Neural cell (in vitro differentiated cells): ENCODE measurements around the gene AK4. TPM values are rescaled to one million over a fixed set of nuclear protein-coding genes. Genes with fewer than 3 reads are reported as not detected.
A peak's percentile ranks its signal among the peaks of the same experiment; 100 is the strongest.

Experiments used
- H2AFZ ChIP-seq: fragments of 200-600, 300-800 bp; sonication (generic), shearing (Covaris generic); 2 replicates; pipeline ENCODE4 v1.6.0; 2014; ENCODE audit warnings: low read depth, mild to moderate bottlenecking, antibody characterized with exemption, low read length, moderate library complexity
- H3F3A ChIP-seq: fragments of 200-600 bp; shearing (Covaris generic); 2 replicates; pipeline ENCODE4 v1.6.1; 2016; ENCODE audit warnings: mild to moderate bottlenecking, moderate library complexity, mixed read lengths, antibody characterized with exemption, low read length; ENCODE audit not compliant: insufficient read depth, poor library complexity, severe bottlenecking
- H3K27ac ChIP-seq: fragments of 200-600, 300-800 bp; sonication (generic), shearing (Covaris generic); 2 replicates; pipeline ENCODE4 v1.5.1; 2014; ENCODE audit warnings: mild to moderate bottlenecking, low read length, moderate library complexity
- H3K27me3 ChIP-seq: fragments of 300-800, 200-600 bp; sonication (generic), shearing (Covaris generic); 2 replicates; pipeline ENCODE4 v1.6.0; 2014; ENCODE audit warnings: mild to moderate bottlenecking, low read depth, low read length, moderate library complexity; ENCODE audit not compliant: insufficient read depth
- H3K36me3 ChIP-seq: fragments of 300-800, 200-600 bp; sonication (generic), shearing (Covaris generic); 2 replicates; pipeline ENCODE4 v1.5.1; 2014; ENCODE audit warnings: mild to moderate bottlenecking, antibody characterized with exemption, low read length, moderate library complexity; ENCODE audit not compliant: insufficient read depth
- H3K4me2 ChIP-seq: fragments of 300-800, 200-600 bp; sonication (generic), shearing (Covaris generic); 2 replicates; pipeline ENCODE4 v1.6.0; 2014; ENCODE audit warnings: mild to moderate bottlenecking, low read length
- H3K4me3 ChIP-seq: fragments of 300-800, 200-600 bp; sonication (generic), shearing (Covaris generic); 2 replicates; pipeline ENCODE4 v1.5.1; 2014; ENCODE audit warnings: mild to moderate bottlenecking, low read length, moderate library complexity
- H3K79me2 ChIP-seq: fragments of 200-600 bp; shearing (Covaris generic); replicated peaks from 2 replicates; pipeline ENCODE4 v1.6.0; 2014; ENCODE audit warnings: mild to moderate bottlenecking, low read length, moderate library complexity; ENCODE audit not compliant: insufficient read depth
- H3K9ac ChIP-seq: fragments of 300-800, 200-600 bp; sonication (generic), shearing (Covaris generic); 2 replicates; pipeline ENCODE4 v1.6.1; 2016; ENCODE audit warnings: mild to moderate bottlenecking, low read length, mixed read lengths
- H3K9me2 ChIP-seq: fragments of 200-600 bp; shearing (Covaris generic); 2 replicates; pipeline ENCODE4 v1.6.1; 2016; ENCODE audit warnings: mild to moderate bottlenecking, low read length, mixed read lengths; ENCODE audit not compliant: insufficient read depth
- H3K9me3 ChIP-seq: fragments of 200-600, 300-800 bp; sonication (generic), shearing (Covaris generic); 2 replicates; pipeline ENCODE4 v1.6.1; 2016; ENCODE audit warnings: mild to moderate bottlenecking, mixed run types, low read length, moderate library complexity, mixed read lengths
- H4K20me1 ChIP-seq: fragments of 200-600 bp; shearing (Covaris generic); 2 replicates; pipeline ENCODE4 v1.6.1; 2016; ENCODE audit warnings: mild to moderate bottlenecking, mixed run types; ENCODE audit not compliant: insufficient read depth
- CTCF ChIP-seq: fragments of 450-650 bp; IDR thresholded peaks from 2 replicates; pipeline ENCODE4 v1.5.1; 2014; ENCODE audit warnings: antibody characterized with exemption, mild to moderate bottlenecking, moderate library complexity; ENCODE audit not compliant: poor library complexity, severe bottlenecking
- EP300 ChIP-seq: fragments of 450-650 bp; conservative IDR thresholded peaks from 2 replicates; pipeline ENCODE4 v1.6.1; 2014; ENCODE audit warnings: antibody characterized with exemption, mild to moderate bottlenecking, moderate library complexity; ENCODE audit not compliant: poor library complexity, severe bottlenecking
- EZH2 ChIP-seq: fragments of 200-600, 300-800 bp; shearing (Covaris generic), sonication (generic); IDR thresholded peaks from 2 replicates; pipeline ENCODE4 v1.6.1; 2014; ENCODE audit warnings: antibody characterized with exemption, low read length, borderline replicate concordance, mild to moderate bottlenecking; ENCODE audit not compliant: insufficient read depth, poor library complexity, severe bottlenecking
- MXI1 ChIP-seq: fragments of 450-650 bp; conservative IDR thresholded peaks from 2 replicates; pipeline ENCODE4 v1.6.1; 2014; ENCODE audit warnings: antibody characterized with exemption, mild to moderate bottlenecking; ENCODE audit not compliant: poor library complexity, severe bottlenecking
- POLR2AphosphoS5 ChIP-seq: IDR thresholded peaks from 2 replicates; pipeline ENCODE4 v1.6.1; 2012
- RAD21 ChIP-seq: fragments of 450-650 bp; conservative IDR thresholded peaks from 2 replicates; pipeline ENCODE4 v1.6.1; 2014; ENCODE audit warnings: antibody characterized with exemption, mild to moderate bottlenecking, moderate library complexity
- REST ChIP-seq: IDR thresholded peaks from 2 replicates; pipeline ENCODE4 v1.6.1; 2012; ENCODE audit warnings: borderline replicate concordance
- SMC3 ChIP-seq: fragments of 450-650 bp; conservative IDR thresholded peaks from 2 replicates; pipeline ENCODE4 v1.6.1; 2014; ENCODE audit warnings: antibody characterized with exemption, mild to moderate bottlenecking, moderate library complexity; ENCODE audit not compliant: poor library complexity
- TAF1 ChIP-seq: IDR thresholded peaks from 2 replicates; pipeline ENCODE4 v1.6.1; 2012; ENCODE audit warnings: low read depth
- polyA plus RNA-seq: library from polyadenylated mRNA; depleted of rRNA; stranded (reverse); fragments of >200 nt; gene quantifications from 2 replicates; pipeline ENCODE4 v1.2.3, GENCODE V29; 2014

AK4 gene
- polyA plus RNA-seq, 1 donor from 2014 or later = 1.9 TPM

GRCh38 chr1:65256860-65257708, 109.1 kb downstream of the AK4 start:
- Histone ChIP-seq H3K27ac (no peak overlapping the region), H3K27me3 (no peaks in the 10 kb centered on the region), H3K4me3 (peak overlapping the region; percentile 44), H3K36me3 (no peaks in the 10 kb centered on the region), H3K79me2 (peaks cover 19% of the 10 kb centered on the region), H3K9ac (no peak overlapping the region), H3K4me2 (peak overlapping the region; percentile 69), H3F3A (peaks cover 6% of the 10 kb centered on the region), H4K20me1 (no peaks in the 10 kb centered on the region), H3K9me2 (no peaks in the 10 kb centered on the region), H2AFZ (no peak overlapping the region), H3K9me3 (no peaks in the 10 kb centered on the region)
- TF ChIP-seq REST = no peak
- TF ChIP-seq EZH2 = no peak
- no peak for TF ChIP-seq MXI1
- TF ChIP-seq CTCF = no peak
- TF ChIP-seq EP300 = no peak
- TF ChIP-seq POLR2AphosphoS5 = no peak
- TF ChIP-seq TAF1 = no peak
- no peak for TF ChIP-seq SMC3
- no peak for TF ChIP-seq RAD21

GRCh38 chr1:65258106-65258505, 110.1 kb downstream of the AK4 start:
- Histone ChIP-seq H3K36me3 (no peaks in the 10 kb centered on the region), H3K9me3 (no peaks in the 10 kb centered on the region), H3K9ac (no peak overlapping the region), H3F3A (peaks cover 6% of the 10 kb centered on the region), H3K79me2 (peaks cover 19% of the 10 kb centered on the region), H3K4me2 (no peak overlapping the region), H4K20me1 (no peaks in the 10 kb centered on the region), H3K27ac (no peak overlapping the region), H3K4me3 (no peak overlapping the region), H3K9me2 (no peaks in the 10 kb centered on the region), H2AFZ (no peak overlapping the region), H3K27me3 (no peaks in the 10 kb centered on the region)
- no peak for TF ChIP-seq TAF1
